ENCODE data around the gene GPR156.

Gene GPR156

DNA sequence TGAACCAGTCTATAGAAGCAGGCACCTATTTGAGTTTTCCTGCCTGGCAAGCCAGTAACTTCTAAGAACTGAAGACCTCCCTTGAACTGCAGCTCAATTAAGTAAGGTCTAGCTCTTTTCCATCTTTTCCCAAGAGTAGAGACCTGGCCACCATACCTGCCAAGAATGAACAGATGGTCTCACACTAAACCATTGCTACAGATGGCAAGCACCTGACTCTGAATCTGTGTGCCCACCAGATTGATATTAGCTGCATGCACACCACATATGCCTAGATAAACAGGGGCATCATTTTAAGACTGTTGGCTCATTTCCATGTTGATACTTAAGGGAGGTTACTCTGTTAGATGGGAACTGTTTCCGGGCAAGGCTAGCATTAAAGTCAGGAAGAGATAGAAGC is 156.0 kb downstream of the GPR156 start:
- no peak for DNase-seq (ENCODE audit: low read depth)
- TF ChIP-seq, protein P1, sequence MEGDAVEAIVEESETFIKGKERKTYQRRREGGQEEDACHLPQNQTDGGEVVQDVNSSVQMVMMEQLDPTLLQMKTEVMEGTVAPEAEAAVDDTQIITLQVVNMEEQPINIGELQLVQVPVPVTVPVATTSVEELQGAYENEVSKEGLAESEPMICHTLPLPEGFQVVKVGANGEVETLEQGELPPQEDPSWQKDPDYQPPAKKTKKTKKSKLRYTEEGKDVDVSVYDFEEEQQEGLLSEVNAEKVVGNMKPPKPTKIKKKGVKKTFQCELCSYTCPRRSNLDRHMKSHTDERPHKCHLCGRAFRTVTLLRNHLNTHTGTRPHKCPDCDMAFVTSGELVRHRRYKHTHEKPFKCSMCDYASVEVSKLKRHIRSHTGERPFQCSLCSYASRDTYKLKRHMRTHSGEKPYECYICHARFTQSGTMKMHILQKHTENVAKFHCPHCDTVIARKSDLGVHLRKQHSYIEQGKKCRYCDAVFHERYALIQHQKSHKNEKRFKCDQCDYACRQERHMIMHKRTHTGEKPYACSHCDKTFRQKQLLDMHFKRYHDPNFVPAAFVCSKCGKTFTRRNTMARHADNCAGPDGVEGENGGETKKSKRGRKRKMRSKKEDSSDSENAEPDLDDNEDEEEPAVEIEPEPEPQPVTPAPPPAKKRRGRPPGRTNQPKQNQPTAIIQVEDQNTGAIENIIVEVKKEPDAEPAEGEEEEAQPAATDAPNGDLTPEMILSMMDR (conservative IDR thresholded peaks at IDR 0.05; ENCODE audit: control insufficient read depth, insufficient read depth, low read depth, low read length) = no peak
- no peak overlapping the region for H3K4me3 ChIP-seq (ENCODE audit: control insufficient read depth, low read depth, low read length)

DNA sequence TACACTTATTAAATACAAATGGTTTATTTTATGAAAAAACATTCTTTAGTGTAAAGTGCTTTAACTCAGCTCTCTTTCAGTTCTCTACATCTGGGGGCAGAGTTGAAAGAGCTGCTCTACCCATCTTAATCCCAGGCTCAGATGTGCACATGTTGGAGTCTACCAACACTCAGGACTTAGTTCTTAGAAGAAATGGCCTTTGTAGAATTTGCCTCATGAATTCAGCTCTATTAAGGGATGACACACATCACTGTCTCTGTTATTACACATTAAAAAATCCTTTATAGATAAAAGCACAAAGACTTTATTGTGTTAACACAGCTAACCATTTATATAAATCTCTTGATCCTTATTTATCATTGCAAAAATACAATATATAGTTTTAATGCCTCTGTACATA is 159.0 kb downstream of the GPR156 start:
- no peak overlapping the region for H3K4me3 ChIP-seq (ENCODE audit: control insufficient read depth, low read depth, low read length)
- TF ChIP-seq, protein P1 (conservative IDR thresholded peaks at IDR 0.05; ENCODE audit: control insufficient read depth, insufficient read depth, low read depth, low read length) = no peak
- no peak for DNase-seq (ENCODE audit: low read depth)

DNA sequence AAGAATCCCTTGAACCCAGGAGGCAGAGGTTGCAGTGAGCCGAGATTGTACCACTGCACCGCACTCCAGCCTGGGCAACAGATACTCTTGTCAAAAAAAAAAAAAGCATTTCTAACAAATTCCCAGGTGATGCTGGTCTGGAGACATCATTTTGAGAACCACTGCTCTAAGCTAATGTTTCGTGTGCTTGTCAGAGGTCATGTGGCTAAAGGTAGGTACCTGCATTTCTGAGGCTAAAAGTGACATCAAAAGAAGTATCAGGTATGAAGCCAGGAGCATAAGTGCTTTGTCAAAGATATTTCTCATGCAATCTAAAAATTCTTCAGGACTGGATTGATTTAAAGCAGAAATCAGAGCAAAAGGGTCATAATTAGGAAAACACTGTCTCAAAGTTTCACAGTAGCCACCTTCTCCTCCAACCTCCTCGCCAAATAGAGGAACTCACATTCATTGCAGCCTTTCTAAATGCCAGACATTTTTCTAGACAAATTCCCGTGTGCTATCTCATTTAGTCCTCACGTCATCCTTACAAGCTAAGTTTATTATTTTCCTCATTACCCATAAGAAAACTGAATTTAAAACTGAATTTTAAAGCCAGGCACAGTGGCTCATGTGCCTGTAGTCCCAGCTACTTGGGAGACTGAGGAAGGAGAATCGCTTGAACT is 165.0 kb downstream of the GPR156 start:
- TF ChIP-seq, protein P1 (conservative IDR thresholded peaks at IDR 0.05; ENCODE audit: control insufficient read depth, insufficient read depth, low read depth, low read length) = no peak
- no peak for DNase-seq (ENCODE audit: low read depth)

More for the DNA sequence above, 165.0 kb downstream of the GPR156 start:
- no peak overlapping the region for H3K4me3 ChIP-seq (ENCODE audit: control insufficient read depth, low read depth, low read length)
